HEK293 (cell line): Measurements from ENCODE around the gene ARID3A.

Experiments used
- ATF2 ChIP-seq: fragments of 450-650 bp; formaldehyde crosslinking; IDR thresholded peaks from 2 replicates; pipeline ENCODE4 v1.5.1; 2016; ENCODE audit warnings: missing biosample characterization, missing genetic modification characterization, low read depth
- EGR2 ChIP-seq: fragments of 450-650 bp; formaldehyde crosslinking; IDR thresholded peaks from 2 replicates; pipeline ENCODE4 v1.5.1; 2016; ENCODE audit warnings: low read depth, missing biosample characterization, missing genetic modification characterization
- GLI2 ChIP-seq: fragments of 450-650 bp; formaldehyde crosslinking; IDR thresholded peaks from 2 replicates; pipeline ENCODE4; 2017; ENCODE audit warnings: missing biosample characterization, missing genetic modification characterization, low read depth, borderline replicate concordance
- IKZF3 ChIP-seq: fragments of 450-650 bp; IDR thresholded peaks from 2 replicates; pipeline ENCODE4 v1.5.0; 2018; ENCODE audit warnings: missing biosample characterization, mild to moderate bottlenecking, missing genetic modification characterization, moderate library complexity
- TCF7L2 ChIP-seq: IDR thresholded peaks from 2 replicates; pipeline ENCODE4 v1.6.1; 2011; ENCODE audit warnings: low read depth, mild to moderate bottlenecking, inconsistent platforms, low read length, moderate library complexity, borderline replicate concordance
- ZBTB11 ChIP-seq: fragments of 450-650 bp; formaldehyde crosslinking; conservative IDR thresholded peaks from 2 replicates; pipeline ENCODE4 v1.5.1; 2016; ENCODE audit warnings: low read depth, missing biosample characterization, missing genetic modification characterization
- ZEB2 ChIP-seq: fragments of 450-650 bp; formaldehyde crosslinking; IDR thresholded peaks from 2 replicates; pipeline ENCODE4 v1.5.1; 2016; ENCODE audit warnings: missing biosample characterization, missing genetic modification characterization
- ZFHX2 ChIP-seq: fragments of 450-650 bp; formaldehyde crosslinking; conservative IDR thresholded peaks from 2 replicates; pipeline ENCODE4 v1.5.1; 2016; ENCODE audit warnings: missing biosample characterization, missing genetic modification characterization
- ZFP41 ChIP-seq: fragments of 450-650 bp; formaldehyde crosslinking; IDR thresholded peaks from 2 replicates; pipeline ENCODE4 v1.5.1; 2016; ENCODE audit warnings: missing biosample characterization, missing genetic modification characterization, borderline replicate concordance
- ZNF10 ChIP-seq: fragments of 450-650 bp; formaldehyde crosslinking; IDR thresholded peaks from 2 replicates; pipeline ENCODE4 v1.5.1; 2017; ENCODE audit warnings: missing biosample characterization, missing genetic modification characterization
- ZNF121 ChIP-seq: fragments of 450-650 bp; formaldehyde crosslinking; IDR thresholded peaks from 2 replicates; pipeline ENCODE4 v1.5.1; 2016; ENCODE audit warnings: missing biosample characterization, missing genetic modification characterization
- ZNF169 ChIP-seq: fragments of 450-650 bp; formaldehyde crosslinking; IDR thresholded peaks from 2 replicates; pipeline ENCODE4 v1.5.1; 2016; ENCODE audit warnings: missing biosample characterization, missing genetic modification characterization
- ZNF223 ChIP-seq: fragments of 450-650 bp; formaldehyde crosslinking; IDR thresholded peaks from 2 replicates; pipeline ENCODE4 v1.5.1; 2016; ENCODE audit warnings: missing biosample characterization, missing genetic modification characterization
- ZNF311 ChIP-seq: fragments of 450-650 bp; formaldehyde crosslinking; IDR thresholded peaks from 2 replicates; pipeline ENCODE4 v1.5.1; 2017; ENCODE audit warnings: missing biosample characterization, missing genetic modification characterization, borderline replicate concordance
- ZNF488 ChIP-seq: fragments of 450-650 bp; formaldehyde crosslinking; IDR thresholded peaks from 2 replicates; pipeline ENCODE4 v1.5.1; 2016; ENCODE audit warnings: missing biosample characterization, missing genetic modification characterization
- ZNF610 ChIP-seq: fragments of 450-650 bp; formaldehyde crosslinking; IDR thresholded peaks from 2 replicates; pipeline ENCODE4 v1.5.1; 2016; ENCODE audit warnings: missing biosample characterization, missing genetic modification characterization, borderline replicate concordance
- ZNF658 ChIP-seq: fragments of 450-650 bp; formaldehyde crosslinking; IDR thresholded peaks from 2 replicates; pipeline ENCODE4; 2016; ENCODE audit warnings: missing biosample characterization, missing genetic modification characterization
- ZNF701 ChIP-seq: fragments of 450-650 bp; formaldehyde crosslinking; IDR thresholded peaks from 2 replicates; pipeline ENCODE4 v1.5.1; 2016; ENCODE audit warnings: missing biosample characterization, missing genetic modification characterization
- ZNF76 ChIP-seq: fragments of 450-650 bp; formaldehyde crosslinking; IDR thresholded peaks from 2 replicates; pipeline ENCODE4; 2016; ENCODE audit warnings: low read depth, missing biosample characterization, missing genetic modification characterization, borderline replicate concordance
- ZSCAN18 ChIP-seq: fragments of 450-650 bp; formaldehyde crosslinking; IDR thresholded peaks from 2 replicates; pipeline ENCODE4 v1.5.1; 2016; ENCODE audit warnings: missing biosample characterization, missing genetic modification characterization
- ZSCAN4 ChIP-seq: fragments of 450-650 bp; formaldehyde crosslinking; IDR thresholded peaks from 2 replicates; pipeline ENCODE4 v1.5.1; 2017; ENCODE audit warnings: missing biosample characterization, missing genetic modification characterization

The ARID3A gene

DNA sequence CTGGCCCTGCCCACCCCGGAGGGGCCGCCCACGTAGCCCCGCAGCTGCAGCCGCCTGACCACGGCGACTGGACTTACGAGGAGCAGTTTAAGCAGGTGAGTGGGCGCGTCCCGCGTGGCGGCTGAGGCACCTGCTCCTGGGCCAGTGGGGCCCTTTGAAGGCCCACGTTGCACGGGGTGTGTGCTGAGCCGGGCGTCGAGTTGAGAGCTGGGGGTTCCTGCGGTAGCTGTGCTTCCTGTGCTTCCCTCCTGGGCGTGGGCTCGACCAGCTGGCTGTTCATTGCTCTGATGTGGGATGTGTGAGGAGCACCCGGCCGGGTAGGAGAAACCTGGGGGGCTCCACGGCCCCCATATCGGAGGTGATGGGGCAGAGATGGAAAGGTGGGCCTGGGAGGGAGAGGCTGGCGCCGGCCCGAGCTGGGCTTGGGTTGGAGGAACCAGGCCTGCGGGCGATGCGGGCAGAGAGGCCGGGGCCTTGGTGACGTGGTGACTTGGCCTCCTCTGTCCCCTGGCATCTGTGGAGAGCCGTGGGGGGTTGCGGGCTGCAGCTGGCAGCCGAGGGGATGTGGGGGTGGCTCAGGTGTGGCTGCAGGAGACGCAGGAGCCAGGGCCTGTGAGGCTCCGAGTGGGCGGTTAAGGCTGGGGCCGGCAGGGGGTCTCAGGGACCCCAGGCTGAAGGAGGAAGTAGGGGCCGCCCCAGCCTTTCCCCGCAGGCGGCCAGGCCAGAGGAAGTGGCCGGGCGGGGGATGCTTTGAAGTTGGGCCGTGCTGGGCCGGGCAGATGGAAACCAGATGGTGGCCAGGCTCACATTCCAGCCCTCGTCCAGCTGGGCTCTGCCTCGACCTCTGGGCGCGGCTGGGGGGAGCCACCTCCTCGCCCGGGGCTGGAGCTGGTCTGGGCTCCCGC, 7.1 kb downstream of the ARID3A start (continued):
- TF ChIP-seq ZNF10 (tag by site-specific recombination) (no peak), ZNF121 (tag by site-specific recombination) (no peak), ZNF610 (tag by site-specific recombination) (no peak), EGR2 (tag by site-specific recombination) (peak; percentile 35; the same call in 1 of the 2 replicates), ZNF311 (tag by site-specific recombination) (no peak), ZNF223 (no peak), ZBTB11 (tag by site-specific recombination) (no peak), IKZF3 (tag by site-specific recombination) (no peak), ZNF658 (tag by site-specific recombination) (no peak), ZSCAN4 (tag by site-specific recombination) (no peak), TCF7L2 (peak; percentile 29; the same call in 1 of the 2 replicates), ZNF76 (tag by site-specific recombination) (no peak), ZNF169 (no peak), ZFP41 (tag by site-specific recombination) (no peak), ZNF701 (tag by site-specific recombination) (no peak), ZSCAN18 (no peak), ZFHX2 (tag by site-specific recombination) (peak; percentile 59), ATF2 (tag by site-specific recombination) (no peak), ZEB2 (tag by site-specific recombination) (no peak), GLI2 (tag by site-specific recombination) (no peak), ZNF488 (no peak)
